ENCODE data around the gene OPCML.

Gene OPCML

DNA sequence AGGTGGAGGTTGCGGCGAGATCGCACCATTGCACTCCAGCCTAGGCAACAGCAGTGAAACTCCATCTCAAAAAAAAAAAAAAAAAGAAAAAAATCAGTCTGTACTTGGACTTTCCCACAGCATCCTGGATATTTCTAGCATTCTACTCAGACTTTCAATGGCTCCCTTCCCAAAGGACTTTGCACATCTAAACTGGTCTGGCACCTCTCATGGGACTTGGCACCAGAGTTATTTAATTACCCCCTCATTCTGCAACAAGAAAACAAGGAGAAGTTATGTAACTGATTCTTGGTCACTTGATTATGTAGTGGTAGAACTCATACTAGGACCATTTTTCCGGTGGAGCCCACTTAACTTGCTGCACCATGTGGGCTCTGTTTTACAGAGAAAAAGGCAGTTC is 519.5 kb downstream of the OPCML start:
- no peaks in the 10 kb centered on the region for H3F3A ChIP-seq (ENCODE audit: insufficient read depth)
- H3K27ac ChIP-seq (ENCODE audit: low read depth, low read length) = no peak overlapping the region
- H3K4me3 ChIP-seq (ENCODE audit: insufficient read depth, low read length, poor library complexity, severe bottlenecking) = no peak overlapping the region
- H2AFZ ChIP-seq (ENCODE audit: low read depth, low read length, severe bottlenecking) = no peak overlapping the region
- no peak overlapping the region for H3K4me2 ChIP-seq (ENCODE audit: low read depth, low read length, poor library complexity, severe bottlenecking)
- no peaks in the 10 kb centered on the region for H3K36me3 ChIP-seq (ENCODE audit: low read length)
- no peaks in the 10 kb centered on the region for H3K79me2 ChIP-seq (ENCODE audit: insufficient read depth, low read length)
- TF ChIP-seq CTCF (IDR thresholded peaks at IDR 0.05; ENCODE audit: insufficient read depth, low read length, poor library complexity, severe bottlenecking) = no peak
- TF ChIP-seq EZH2phosphoT487 (conservative IDR thresholded peaks at IDR 0.05; ENCODE audit: low read length) = no peak
- no peaks in the 10 kb centered on the region for H3K9me3 ChIP-seq (ENCODE audit: insufficient read depth, low read length)
- H3K9me2 ChIP-seq (replicated peaks; ENCODE audit: insufficient read depth, low read length) = no peaks in the 10 kb centered on the region
- H4K20me1 ChIP-seq (ENCODE audit: low read depth, low read length) = no peaks in the 10 kb centered on the region
- H3K9ac ChIP-seq (ENCODE audit: low read length) = no peak overlapping the region
- H3K27me3 ChIP-seq (ENCODE audit: low read length) = no peaks in the 10 kb centered on the region

DNA sequence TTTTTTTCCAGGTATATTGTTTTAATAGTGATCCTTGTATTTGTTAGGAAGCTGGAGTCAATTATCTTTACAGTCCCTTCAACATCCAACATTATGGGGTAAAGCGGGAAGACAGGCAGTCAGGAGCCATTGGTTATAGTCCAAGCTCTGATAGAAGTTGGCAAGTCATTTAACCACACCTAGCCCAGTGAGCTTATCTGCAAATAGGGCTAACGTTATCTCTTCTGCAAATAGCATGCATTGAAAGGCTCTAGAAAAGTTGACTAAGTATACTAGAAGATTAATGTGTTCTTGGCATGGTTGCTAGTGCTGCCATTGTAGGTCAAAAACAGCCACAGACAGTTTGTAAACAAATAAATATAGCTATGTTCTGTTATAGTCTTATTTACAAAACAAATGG is 520.7 kb downstream of the OPCML start:
- Histone ChIP-seq H3F3A (ENCODE audit: insufficient read depth) (no peaks in the 10 kb centered on the region), H3K9me3 (ENCODE audit: insufficient read depth, low read length) (no peaks in the 10 kb centered on the region), H4K20me1 (ENCODE audit: low read depth, low read length) (no peaks in the 10 kb centered on the region), H3K36me3 (ENCODE audit: low read length) (no peaks in the 10 kb centered on the region), H3K9me2 (replicated peaks; ENCODE audit: insufficient read depth, low read length) (no peaks in the 10 kb centered on the region), H3K4me3 (ENCODE audit: insufficient read depth, low read length, poor library complexity, severe bottlenecking) (no peak overlapping the region), H3K79me2 (ENCODE audit: insufficient read depth, low read length) (no peaks in the 10 kb centered on the region), H3K9ac (ENCODE audit: low read length) (no peak overlapping the region), H3K27me3 (ENCODE audit: low read length) (no peaks in the 10 kb centered on the region), H3K27ac (ENCODE audit: low read depth, low read length) (no peak overlapping the region), H3K4me2 (ENCODE audit: low read depth, low read length, poor library complexity, severe bottlenecking) (no peak overlapping the region), H2AFZ (ENCODE audit: low read depth, low read length, severe bottlenecking) (no peak overlapping the region)
- TF ChIP-seq CTCF (IDR thresholded peaks at IDR 0.05; ENCODE audit: insufficient read depth, low read length, poor library complexity, severe bottlenecking) (no peak), EZH2phosphoT487 (conservative IDR thresholded peaks at IDR 0.05; ENCODE audit: low read length) (no peak)

DNA sequence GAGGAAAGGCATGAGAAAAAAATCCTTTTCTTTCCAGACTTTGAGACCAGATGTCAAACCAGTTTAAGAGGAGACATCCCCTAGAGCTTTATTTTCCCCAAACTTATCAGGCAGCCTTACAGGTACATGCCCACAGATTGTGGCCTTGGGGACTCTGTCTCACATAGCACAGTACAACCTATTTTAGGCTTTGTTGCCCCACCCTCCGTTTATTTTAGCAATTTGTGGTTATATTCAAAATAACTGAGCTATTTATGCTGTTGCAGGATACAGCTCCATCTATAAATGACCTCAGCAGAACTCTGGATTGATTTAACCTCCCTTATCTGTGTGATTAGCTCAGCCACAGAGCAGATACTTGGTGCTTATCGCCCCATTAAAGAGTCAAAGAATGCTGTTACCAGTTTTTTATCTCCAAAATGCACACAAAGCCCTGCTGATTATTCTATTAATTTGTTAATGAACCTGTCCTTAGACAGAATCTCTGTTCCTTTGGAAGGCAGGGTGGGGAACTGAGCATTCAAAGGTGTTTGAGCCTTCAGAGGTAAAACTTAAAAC is 525.2 kb downstream of the OPCML start:
- no peak overlapping the region for H3K9ac ChIP-seq (ENCODE audit: low read length)
- no peak for TF ChIP-seq EZH2phosphoT487 (conservative IDR thresholded peaks at IDR 0.05; ENCODE audit: low read length)
- TF ChIP-seq CTCF (IDR thresholded peaks at IDR 0.05; ENCODE audit: insufficient read depth, low read length, poor library complexity, severe bottlenecking) = no peak

More for the DNA sequence above, 525.2 kb downstream of the OPCML start:
- Histone ChIP-seq H3K79me2 (ENCODE audit: insufficient read depth, low read length) (no peaks in the 10 kb centered on the region), H3K9me3 (ENCODE audit: insufficient read depth, low read length) (no peaks in the 10 kb centered on the region), H3K4me3 (ENCODE audit: insufficient read depth, low read length, poor library complexity, severe bottlenecking) (no peak overlapping the region), H3K27me3 (ENCODE audit: low read length) (no peaks in the 10 kb centered on the region), H4K20me1 (ENCODE audit: low read depth, low read length) (no peaks in the 10 kb centered on the region), H3F3A (ENCODE audit: insufficient read depth) (no peaks in the 10 kb centered on the region), H3K9me2 (replicated peaks; ENCODE audit: insufficient read depth, low read length) (no peaks in the 10 kb centered on the region), H3K4me2 (ENCODE audit: low read depth, low read length, poor library complexity, severe bottlenecking) (no peak overlapping the region), H3K36me3 (ENCODE audit: low read length) (no peaks in the 10 kb centered on the region), H3K27ac (ENCODE audit: low read depth, low read length) (no peak overlapping the region), H2AFZ (ENCODE audit: low read depth, low read length, severe bottlenecking) (no peak overlapping the region)
